GM19463 (cell line): ENCODE measurements around the gene ESR2.

ENCODE experiments used
- ATAC-seq: cut with Tn5 transposase; IDR thresholded peaks from one replicate; pipeline ENCODE4 v1.9.1; 2021; ENCODE audit warnings: mild to moderate bottlenecking, moderate library complexity; ENCODE audit not compliant: unreplicated experiment

ESR2 gene

GRCh38 chr14:64092940-64093339 lies 201.2 kb downstream of the ESR2 start:
- no peak for ATAC-seq

GRCh38 chr14:64092338-64092737 lies 201.8 kb downstream of the ESR2 start:
- ATAC-seq: no peak

GRCh38 chr14:64091217-64091616 lies 203.0 kb downstream of the ESR2 start:
- no peak for ATAC-seq

GRCh38 chr14:64089920-64090319 lies 204.3 kb downstream of the ESR2 start:
- ATAC-seq: no peak

- ATAC-seq: no peak
These were observed 205.6 kb downstream of the ESR2 start for GRCh38 chr14:64088647-64088964.

GRCh38 chr14:64082837-64083236 lies 211.3 kb downstream of the ESR2 start:
- ATAC-seq: no peak

- no peak for ATAC-seq
These were observed 212.9 kb downstream of the ESR2 start for GRCh38 chr14:64081174-64081746.

GRCh38 chr14:64080452-64080851 lies 213.7 kb downstream of the ESR2 start:
- no peak for ATAC-seq

- ATAC-seq: no peak
These were observed 218.6 kb downstream of the ESR2 start for GRCh38 chr14:64075613-64076005.

- no peak for ATAC-seq
These were observed 219.1 kb downstream of the ESR2 start for GRCh38 chr14:64074961-64075612.

- no peak for ATAC-seq
These were observed 224.4 kb downstream of the ESR2 start for GRCh38 chr14:64069634-64070359.

- no peak for ATAC-seq
These were observed 229.7 kb downstream of the ESR2 start for GRCh38 chr14:64064447-64064846.

- no peak for ATAC-seq
These were observed 231.6 kb downstream of the ESR2 start for GRCh38 chr14:64062381-64063115.

- no peak for ATAC-seq
These were observed 232.5 kb downstream of the ESR2 start for GRCh38 chr14:64061706-64062105.

GRCh38 chr14:64061115-64061514 lies 233.1 kb downstream of the ESR2 start:
- ATAC-seq: no peak

- no peak for ATAC-seq
These were observed 233.5 kb downstream of the ESR2 start for GRCh38 chr14:64060648-64061096.

- no peak for ATAC-seq
These were observed 234.0 kb downstream of the ESR2 start for GRCh38 chr14:64060199-64060545.

- ATAC-seq: no peak
These were observed 234.5 kb downstream of the ESR2 start for GRCh38 chr14:64059454-64060198.

GRCh38 chr14:64053694-64054669 lies 240.2 kb downstream of the ESR2 start:
- ATAC-seq: no peak
